WTC11 (cell line): ENCODE data around the gene SHPK.

Source experiments
- ATF1 ChIP-seq: sonication (generic); formaldehyde crosslinking; IDR thresholded peaks from 2 replicates; pipeline ENCODE4 v1.8.1; 2023; ENCODE audit warnings: mild to moderate bottlenecking, moderate library complexity, missing genetic modification reagents
- ELF4 ChIP-seq: sonication (generic); formaldehyde crosslinking; IDR thresholded peaks from 2 replicates; pipeline ENCODE4 v1.8.1; 2022; ENCODE audit warnings: low read depth, mild to moderate bottlenecking, moderate library complexity, missing genetic modification reagents
- JUN ChIP-seq: sonication (generic); formaldehyde crosslinking; IDR thresholded peaks from 2 replicates; pipeline ENCODE4 v1.8.0; 2023; ENCODE audit warnings: mild to moderate bottlenecking, missing genetic modification reagents
- SP1 ChIP-seq: sonication (generic); formaldehyde crosslinking; conservative IDR thresholded peaks from 2 replicates; pipeline ENCODE4 v1.8.1; 2022; ENCODE audit warnings: missing genetic modification reagents
- TEAD1 ChIP-seq: sonication (generic); formaldehyde crosslinking; IDR thresholded peaks from 2 replicates; pipeline ENCODE4 v1.8.0; 2022; ENCODE audit warnings: mild to moderate bottlenecking, missing genetic modification reagents
- TF ChIP-seq, protein P1 (sequence below): fragments of 200-600 bp; IDR thresholded peaks from 2 replicates; pipeline ENCODE4 v1.8.0; 2022; ENCODE audit warnings: antibody characterized with exemption
- TF ChIP-seq, protein P2 (sequence below): sonication (generic); formaldehyde crosslinking; IDR thresholded peaks from 2 replicates; pipeline ENCODE4 v1.8.0; 2023; ENCODE audit warnings: missing genetic modification reagents
- TF ChIP-seq, protein P3 (sequence below): sonication (generic); formaldehyde crosslinking; IDR thresholded peaks from 2 replicates; pipeline ENCODE4 v1.8.0; 2022; ENCODE audit warnings: mild to moderate bottlenecking, missing genetic modification reagents
- TF ChIP-seq, protein P4 (sequence below): sonication (generic); formaldehyde crosslinking; IDR thresholded peaks from 2 replicates; pipeline ENCODE4 v1.8.1; 2022; ENCODE audit warnings: low read depth, missing genetic modification reagents, borderline replicate concordance
- TF ChIP-seq, protein P5 (sequence below): sonication (generic); formaldehyde crosslinking; conservative IDR thresholded peaks from 2 replicates; pipeline ENCODE4 v1.8.1; 2023; ENCODE audit warnings: mild to moderate bottlenecking, low read depth, missing genetic modification reagents, moderate library complexity

DNA sequence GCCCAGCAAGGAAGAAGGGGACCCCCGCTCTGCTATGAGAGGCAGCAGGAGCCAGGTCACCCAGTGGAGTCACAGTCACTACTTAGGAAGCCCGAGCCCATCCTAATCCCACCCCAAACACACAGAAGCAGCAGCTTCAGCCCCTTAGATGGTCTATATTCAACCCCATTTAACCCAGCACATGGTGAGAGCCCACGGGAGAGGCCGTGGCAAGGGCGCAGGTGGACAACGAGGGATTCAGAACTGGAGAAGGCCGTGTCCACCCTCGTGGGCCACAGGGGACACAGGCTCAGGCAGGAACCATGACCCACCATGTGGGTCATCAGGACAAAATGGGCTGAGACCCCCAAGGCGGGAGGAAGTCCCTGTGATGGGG lies 76.8 kb downstream of the SHPK start:
- TF ChIP-seq, protein P1, sequence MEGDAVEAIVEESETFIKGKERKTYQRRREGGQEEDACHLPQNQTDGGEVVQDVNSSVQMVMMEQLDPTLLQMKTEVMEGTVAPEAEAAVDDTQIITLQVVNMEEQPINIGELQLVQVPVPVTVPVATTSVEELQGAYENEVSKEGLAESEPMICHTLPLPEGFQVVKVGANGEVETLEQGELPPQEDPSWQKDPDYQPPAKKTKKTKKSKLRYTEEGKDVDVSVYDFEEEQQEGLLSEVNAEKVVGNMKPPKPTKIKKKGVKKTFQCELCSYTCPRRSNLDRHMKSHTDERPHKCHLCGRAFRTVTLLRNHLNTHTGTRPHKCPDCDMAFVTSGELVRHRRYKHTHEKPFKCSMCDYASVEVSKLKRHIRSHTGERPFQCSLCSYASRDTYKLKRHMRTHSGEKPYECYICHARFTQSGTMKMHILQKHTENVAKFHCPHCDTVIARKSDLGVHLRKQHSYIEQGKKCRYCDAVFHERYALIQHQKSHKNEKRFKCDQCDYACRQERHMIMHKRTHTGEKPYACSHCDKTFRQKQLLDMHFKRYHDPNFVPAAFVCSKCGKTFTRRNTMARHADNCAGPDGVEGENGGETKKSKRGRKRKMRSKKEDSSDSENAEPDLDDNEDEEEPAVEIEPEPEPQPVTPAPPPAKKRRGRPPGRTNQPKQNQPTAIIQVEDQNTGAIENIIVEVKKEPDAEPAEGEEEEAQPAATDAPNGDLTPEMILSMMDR, result no peak
- TF ChIP-seq, protein P2, sequence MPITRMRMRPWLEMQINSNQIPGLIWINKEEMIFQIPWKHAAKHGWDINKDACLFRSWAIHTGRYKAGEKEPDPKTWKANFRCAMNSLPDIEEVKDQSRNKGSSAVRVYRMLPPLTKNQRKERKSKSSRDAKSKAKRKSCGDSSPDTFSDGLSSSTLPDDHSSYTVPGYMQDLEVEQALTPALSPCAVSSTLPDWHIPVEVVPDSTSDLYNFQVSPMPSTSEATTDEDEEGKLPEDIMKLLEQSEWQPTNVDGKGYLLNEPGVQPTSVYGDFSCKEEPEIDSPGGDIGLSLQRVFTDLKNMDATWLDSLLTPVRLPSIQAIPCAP, result no peak
- TF ChIP-seq ATF1 (CRISPR knock-in tag), result no peak
- no peak for TF ChIP-seq TEAD1 (CRISPR knock-in tag)
- TF ChIP-seq, protein P3, sequence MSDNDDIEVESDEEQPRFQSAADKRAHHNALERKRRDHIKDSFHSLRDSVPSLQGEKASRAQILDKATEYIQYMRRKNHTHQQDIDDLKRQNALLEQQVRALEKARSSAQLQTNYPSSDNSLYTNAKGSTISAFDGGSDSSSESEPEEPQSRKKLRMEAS, result no peak
- no peak for TF ChIP-seq SP1 (CRISPR knock-in tag)
- TF ChIP-seq JUN, result no peak
- TF ChIP-seq, protein P4, sequence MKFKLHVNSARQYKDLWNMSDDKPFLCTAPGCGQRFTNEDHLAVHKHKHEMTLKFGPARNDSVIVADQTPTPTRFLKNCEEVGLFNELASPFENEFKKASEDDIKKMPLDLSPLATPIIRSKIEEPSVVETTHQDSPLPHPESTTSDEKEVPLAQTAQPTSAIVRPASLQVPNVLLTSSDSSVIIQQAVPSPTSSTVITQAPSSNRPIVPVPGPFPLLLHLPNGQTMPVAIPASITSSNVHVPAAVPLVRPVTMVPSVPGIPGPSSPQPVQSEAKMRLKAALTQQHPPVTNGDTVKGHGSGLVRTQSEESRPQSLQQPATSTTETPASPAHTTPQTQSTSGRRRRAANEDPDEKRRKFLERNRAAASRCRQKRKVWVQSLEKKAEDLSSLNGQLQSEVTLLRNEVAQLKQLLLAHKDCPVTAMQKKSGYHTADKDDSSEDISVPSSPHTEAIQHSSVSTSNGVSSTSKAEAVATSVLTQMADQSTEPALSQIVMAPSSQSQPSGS (CRISPR knock-in tag), result no peak
- no peak for TF ChIP-seq ELF4 (CRISPR knock-in tag)
- TF ChIP-seq, protein P5, sequence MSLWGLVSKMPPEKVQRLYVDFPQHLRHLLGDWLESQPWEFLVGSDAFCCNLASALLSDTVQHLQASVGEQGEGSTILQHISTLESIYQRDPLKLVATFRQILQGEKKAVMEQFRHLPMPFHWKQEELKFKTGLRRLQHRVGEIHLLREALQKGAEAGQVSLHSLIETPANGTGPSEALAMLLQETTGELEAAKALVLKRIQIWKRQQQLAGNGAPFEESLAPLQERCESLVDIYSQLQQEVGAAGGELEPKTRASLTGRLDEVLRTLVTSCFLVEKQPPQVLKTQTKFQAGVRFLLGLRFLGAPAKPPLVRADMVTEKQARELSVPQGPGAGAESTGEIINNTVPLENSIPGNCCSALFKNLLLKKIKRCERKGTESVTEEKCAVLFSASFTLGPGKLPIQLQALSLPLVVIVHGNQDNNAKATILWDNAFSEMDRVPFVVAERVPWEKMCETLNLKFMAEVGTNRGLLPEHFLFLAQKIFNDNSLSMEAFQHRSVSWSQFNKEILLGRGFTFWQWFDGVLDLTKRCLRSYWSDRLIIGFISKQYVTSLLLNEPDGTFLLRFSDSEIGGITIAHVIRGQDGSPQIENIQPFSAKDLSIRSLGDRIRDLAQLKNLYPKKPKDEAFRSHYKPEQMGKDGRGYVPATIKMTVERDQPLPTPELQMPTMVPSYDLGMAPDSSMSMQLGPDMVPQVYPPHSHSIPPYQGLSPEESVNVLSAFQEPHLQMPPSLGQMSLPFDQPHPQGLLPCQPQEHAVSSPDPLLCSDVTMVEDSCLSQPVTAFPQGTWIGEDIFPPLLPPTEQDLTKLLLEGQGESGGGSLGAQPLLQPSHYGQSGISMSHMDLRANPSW (CRISPR knock-in tag), result no peak
